ENCODE results near the gene TMOD3.
A peak's percentile ranks its signal among the peaks of the same experiment; 100 is the strongest.
"Not testable (repeated sequence)": the region's sequence is repeated elsewhere in the genome, so short reads cannot be mapped to it uniquely, and the experiment has no call there.

TMOD3 gene

GRCh38 chr15:51829376-51830275 is at the start of gene TMOD3:
Gene TMOD3, plus strand, starts transcription at chr15:51829653. Its CDS starts 33,232 bp downstream, at chr15:51862885.
- DNase-seq = peak; percentile 65 to 89

GRCh38 chr15:51780636-51781035 is 48.8 kb upstream of the TMOD3 start:
- no peak for DNase-seq

- no peak for DNase-seq
Measured at GRCh38 chr15:51781506-51781905, 47.9 kb upstream of the TMOD3 start.

GRCh38 chr15:51782357-51782896 is 47.0 kb upstream of the TMOD3 start:
- DNase-seq = no peak

GRCh38 chr15:51783967-51784366 is 45.5 kb upstream of the TMOD3 start:
- DNase-seq = no peak

GRCh38 chr15:51787130-51787529 is 42.3 kb upstream of the TMOD3 start:
- DNase-seq = not testable (repeated sequence)

- not testable (repeated sequence) for DNase-seq
Measured at GRCh38 chr15:51792474-51792873, 37.0 kb upstream of the TMOD3 start.

GRCh38 chr15:51793521-51794305 is 35.7 kb upstream of the TMOD3 start:
- peak; percentile 15 to 29 for DNase-seq

GRCh38 chr15:51796847-51797401 is 32.5 kb upstream of the TMOD3 start:
- DNase-seq = no peak

- DNase-seq = no peak
Measured at GRCh38 chr15:51798281-51798680, 31.2 kb upstream of the TMOD3 start.

- no peak for DNase-seq
Measured at GRCh38 chr15:51799282-51800252, 29.9 kb upstream of the TMOD3 start.

GRCh38 chr15:51801391-51801835 is 28.0 kb upstream of the TMOD3 start:
- DNase-seq = peak in 1 of 2 donors; percentile 21

- DNase-seq = no peak
Measured at GRCh38 chr15:51802593-51802992, 26.9 kb upstream of the TMOD3 start.

- DNase-seq = no peak
Measured at GRCh38 chr15:51803965-51804364, 25.5 kb upstream of the TMOD3 start.

GRCh38 chr15:51806123-51806522 is 23.3 kb upstream of the TMOD3 start:
- DNase-seq = no peak

- no peak for DNase-seq
Measured at GRCh38 chr15:51809457-51809856, 20.0 kb upstream of the TMOD3 start.

- no peak for DNase-seq
Measured at GRCh38 chr15:51812598-51812997, 16.9 kb upstream of the TMOD3 start.

- no peak for DNase-seq
Measured at GRCh38 chr15:51814606-51815005, 14.8 kb upstream of the TMOD3 start.

- no peak for DNase-seq
Measured at GRCh38 chr15:51816611-51817010, 12.8 kb upstream of the TMOD3 start.

- DNase-seq = no peak
Measured at GRCh38 chr15:51818150-51818549, 11.3 kb upstream of the TMOD3 start.

GRCh38 chr15:51825698-51826097 is 3.8 kb upstream of the TMOD3 start:
- no peak for DNase-seq

All from hippocampal formation (tissue), 2 donors.